Thyroid gland (tissue), 4 donors: ENCODE data around the gene CD36.

Experiments
- POLR2A ChIP-seq, 2 donors: fragments of 450-650 bp; IDR thresholded peaks; one replicate each; pipeline ENCODE4 v1.6.1; 2017; ENCODE audit warnings: antibody characterized with exemption in 2 of 2, mild to moderate bottlenecking in 2 of 2, moderate library complexity in 1 of 2
- TF ChIP-seq, protein P1 (sequence below), 6 experiments: fragments of 200-600 bp in 3 of 6; fragments of 450-650 bp in 3 of 6; sonication (generic) in 3 of 6; IDR thresholded peaks; one replicate each; pipeline ENCODE4 v1.5.1; 2016 to 2019; ENCODE audit warnings: antibody characterized with exemption in 6 of 6, mild to moderate bottlenecking in 2 of 6, inconsistent platforms in 1 of 6, moderate library complexity in 1 of 6

DNA sequence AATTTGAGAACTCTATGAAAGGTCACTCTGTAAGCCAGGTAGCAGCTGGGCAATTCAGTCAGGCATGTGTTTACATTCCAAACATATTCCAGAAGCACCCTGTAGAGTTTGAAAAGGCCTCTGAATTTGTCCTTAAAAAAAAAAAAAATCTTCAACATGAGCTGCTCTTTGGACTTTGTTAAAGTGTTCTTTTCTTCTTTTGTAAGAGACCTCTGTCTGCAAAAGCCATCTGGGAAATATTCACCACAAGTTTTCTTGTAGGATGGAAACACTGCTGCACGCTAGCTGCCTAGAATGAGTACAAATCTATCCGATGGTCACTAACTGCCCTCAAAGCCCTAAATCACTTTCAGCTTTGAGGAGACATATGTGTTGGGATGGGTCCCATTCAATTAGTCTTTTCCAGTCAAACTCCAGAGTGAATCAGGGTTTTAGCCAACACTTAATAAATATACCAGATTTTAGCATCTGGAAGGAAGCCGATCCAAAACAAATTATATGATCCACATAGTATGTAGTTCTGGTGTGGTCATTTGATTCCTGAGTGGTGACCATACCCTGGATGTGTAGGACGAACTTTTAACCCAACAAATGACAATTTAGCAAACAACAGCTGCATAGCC is 85.9 kb downstream of the CD36 start:
- TF ChIP-seq, protein P1, sequence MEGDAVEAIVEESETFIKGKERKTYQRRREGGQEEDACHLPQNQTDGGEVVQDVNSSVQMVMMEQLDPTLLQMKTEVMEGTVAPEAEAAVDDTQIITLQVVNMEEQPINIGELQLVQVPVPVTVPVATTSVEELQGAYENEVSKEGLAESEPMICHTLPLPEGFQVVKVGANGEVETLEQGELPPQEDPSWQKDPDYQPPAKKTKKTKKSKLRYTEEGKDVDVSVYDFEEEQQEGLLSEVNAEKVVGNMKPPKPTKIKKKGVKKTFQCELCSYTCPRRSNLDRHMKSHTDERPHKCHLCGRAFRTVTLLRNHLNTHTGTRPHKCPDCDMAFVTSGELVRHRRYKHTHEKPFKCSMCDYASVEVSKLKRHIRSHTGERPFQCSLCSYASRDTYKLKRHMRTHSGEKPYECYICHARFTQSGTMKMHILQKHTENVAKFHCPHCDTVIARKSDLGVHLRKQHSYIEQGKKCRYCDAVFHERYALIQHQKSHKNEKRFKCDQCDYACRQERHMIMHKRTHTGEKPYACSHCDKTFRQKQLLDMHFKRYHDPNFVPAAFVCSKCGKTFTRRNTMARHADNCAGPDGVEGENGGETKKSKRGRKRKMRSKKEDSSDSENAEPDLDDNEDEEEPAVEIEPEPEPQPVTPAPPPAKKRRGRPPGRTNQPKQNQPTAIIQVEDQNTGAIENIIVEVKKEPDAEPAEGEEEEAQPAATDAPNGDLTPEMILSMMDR (IDR thresholded peaks at IDR 0.05), result no peak
- TF ChIP-seq POLR2A (IDR thresholded peaks at IDR 0.05), result no peak
